Hematopoietic multipotent progenitor cell treated with erythropoietin and hydrocortisone succinate and interleukin-3 and kit ligand, for 15 days (in vitro differentiated cells): ENCODE measurements around the gene IFT122.

ENCODE experiments used
- DNase-seq: peaks from one replicate; pipeline ENCODE4 v3.0.0-alpha.2; 2015; ENCODE audit warnings: low spot score

The IFT122 gene

DNA sequence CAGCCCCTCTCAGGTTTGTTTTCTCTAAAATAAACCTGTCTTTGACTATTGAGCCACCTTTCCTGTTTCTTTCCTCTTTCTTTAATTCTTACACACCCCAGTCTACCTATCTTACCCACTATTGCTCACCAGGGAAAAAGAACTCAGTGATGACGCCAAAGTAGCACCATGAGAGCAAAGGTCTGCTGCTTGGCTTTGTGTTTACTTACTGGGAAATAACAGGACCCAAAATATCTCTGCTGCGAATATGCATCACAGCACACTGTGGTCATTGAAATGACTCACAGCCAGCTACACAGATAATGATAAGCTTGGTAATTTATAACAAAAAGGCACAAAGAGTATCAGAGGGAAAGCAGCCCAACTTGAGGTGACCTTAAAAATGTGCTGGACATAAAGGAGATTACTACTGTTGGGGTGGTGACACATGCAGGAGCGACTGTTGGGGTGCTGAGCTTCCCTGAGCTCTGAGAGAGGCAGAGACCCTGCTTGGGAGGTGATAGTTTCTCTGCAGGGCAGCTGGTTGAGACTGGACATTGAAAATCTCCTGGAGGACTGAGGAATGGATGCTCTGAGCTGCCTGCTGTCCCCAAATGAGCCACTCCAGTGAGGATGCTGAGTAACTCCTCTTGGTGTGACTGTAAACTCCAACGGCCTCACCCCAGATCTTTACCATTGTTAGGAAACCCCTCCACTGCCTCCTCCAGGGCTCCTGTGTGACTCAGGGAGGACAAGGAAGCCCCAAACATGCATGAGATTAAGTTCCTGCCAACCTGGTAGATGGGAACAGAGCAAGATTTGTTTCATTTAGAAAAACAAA, 26.1 kb upstream of the IFT122 start:
- peak; percentile 29 for DNase-seq

DNA sequence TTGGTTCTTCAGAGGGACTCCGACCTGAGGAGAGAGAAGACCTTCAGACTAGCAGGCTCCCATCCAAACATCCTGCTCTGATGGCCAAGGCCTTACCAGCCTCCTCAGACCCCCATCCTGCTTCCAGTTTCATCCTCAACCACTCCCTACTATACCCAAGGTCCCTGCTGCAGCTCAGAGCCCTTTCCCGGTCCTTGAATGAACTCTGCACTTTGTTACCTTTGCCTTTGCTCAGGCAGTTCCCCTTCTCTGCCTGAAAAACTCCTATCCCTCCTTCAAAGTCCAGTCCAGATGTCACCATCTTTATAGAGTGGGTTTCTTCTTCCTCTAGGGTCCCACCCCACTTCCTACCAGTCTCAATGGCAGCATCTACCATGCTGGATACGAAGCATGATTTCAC, 24.6 kb upstream of the IFT122 start:
- DNase-seq, result no peak

DNA sequence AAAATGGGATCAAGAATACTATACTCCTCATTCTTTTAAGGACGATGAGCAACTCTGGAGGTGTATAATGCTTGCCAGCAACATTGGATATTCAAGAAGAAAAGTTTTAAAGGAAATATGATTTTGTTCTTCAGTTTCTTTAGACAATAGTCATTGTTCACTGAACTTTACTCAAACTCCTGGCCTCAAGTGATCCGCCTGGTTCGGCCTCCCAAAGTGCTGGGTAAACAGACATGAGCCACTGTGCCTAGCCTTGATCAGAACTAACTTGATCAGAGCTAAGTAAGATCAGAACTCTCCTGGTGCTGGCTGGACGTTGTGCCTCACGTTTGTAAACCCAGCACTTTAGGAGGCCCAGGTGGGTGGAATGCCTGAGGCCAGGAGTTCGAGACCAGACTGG, 24.2 kb upstream of the IFT122 start:
- no peak for DNase-seq

DNA sequence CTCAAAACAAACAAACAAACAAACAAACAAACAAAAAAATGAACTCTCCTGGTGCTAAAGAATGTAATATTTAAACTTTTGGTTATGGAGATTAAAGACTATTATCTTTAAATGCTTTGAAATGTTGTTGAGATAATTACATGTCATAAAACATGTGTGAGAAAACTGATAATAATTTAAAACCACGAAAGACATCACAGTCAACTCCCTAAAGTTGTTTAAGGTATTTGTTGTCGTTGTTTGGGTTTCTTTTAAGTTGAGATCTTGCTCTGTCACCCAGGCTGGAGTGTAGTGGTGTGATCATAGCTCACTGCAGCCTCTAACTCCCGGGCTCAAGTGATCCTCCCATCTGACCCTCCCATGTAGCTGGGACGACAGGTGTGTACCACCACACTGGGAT, 23.6 kb upstream of the IFT122 start:
- DNase-seq, result no peak

DNA sequence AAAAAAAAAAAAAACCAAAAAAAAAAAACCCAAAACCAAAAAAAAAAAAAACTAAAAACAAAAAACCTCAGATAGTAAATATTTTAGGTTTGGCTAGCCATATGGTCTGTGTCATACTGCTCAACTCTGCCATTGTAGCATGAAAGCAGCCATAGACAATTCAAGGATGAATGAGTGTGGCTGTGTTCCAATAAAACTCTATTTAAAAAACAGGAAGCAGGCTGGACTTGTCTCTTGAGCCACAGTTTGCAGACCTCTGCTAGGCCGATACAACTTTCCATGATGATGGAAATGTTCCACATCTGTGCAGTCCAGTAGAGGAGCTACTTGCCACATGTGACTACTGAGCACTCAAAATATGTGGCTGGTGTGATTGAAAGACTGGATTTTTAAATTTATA, 22.7 kb upstream of the IFT122 start:
- no peak for DNase-seq

DNA sequence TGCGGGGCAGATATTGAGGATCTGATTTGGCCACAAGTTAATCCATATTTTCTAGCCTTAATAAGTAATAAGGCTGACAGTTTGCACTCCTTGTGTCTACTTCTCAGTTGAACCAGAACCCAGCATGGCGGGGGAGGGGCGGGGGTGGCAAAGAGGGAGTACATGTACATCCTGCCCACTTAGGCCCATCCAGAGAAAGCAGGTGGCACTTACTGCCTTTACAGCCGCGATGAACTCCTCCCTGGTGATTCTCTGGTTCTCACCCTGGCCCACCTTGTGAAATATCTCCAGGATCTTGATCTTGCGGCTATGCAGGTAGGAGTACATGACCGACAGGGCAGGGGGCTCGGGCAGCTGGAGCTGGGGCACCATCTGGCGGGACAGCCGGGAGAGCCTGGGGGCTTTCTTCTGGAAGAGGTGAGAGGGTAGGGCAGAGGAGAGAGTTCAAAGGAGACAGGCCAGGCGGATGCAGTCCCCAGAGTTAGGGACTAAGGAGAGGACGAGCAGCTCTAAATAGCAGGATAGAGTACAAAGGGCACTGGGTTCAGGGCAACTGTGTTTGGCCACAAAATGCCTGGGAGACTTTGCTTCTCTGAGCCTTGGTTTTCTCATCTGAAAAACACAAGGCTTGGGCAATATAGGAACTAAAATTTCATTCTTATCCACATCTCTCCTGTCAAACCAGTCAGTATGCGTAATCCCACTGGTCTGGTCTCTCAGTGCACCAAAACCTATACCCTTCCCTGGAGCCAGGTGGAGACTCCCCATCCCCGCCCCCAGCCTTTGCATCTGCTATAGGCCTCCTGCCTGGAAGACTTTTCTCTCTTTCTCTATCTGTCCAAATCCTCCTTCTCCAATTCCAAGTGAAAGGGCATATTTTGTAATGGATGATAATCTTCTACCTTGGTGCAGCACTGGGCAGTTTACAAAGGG, 21.7 kb upstream of the IFT122 start:
- no peak for DNase-seq

DNA sequence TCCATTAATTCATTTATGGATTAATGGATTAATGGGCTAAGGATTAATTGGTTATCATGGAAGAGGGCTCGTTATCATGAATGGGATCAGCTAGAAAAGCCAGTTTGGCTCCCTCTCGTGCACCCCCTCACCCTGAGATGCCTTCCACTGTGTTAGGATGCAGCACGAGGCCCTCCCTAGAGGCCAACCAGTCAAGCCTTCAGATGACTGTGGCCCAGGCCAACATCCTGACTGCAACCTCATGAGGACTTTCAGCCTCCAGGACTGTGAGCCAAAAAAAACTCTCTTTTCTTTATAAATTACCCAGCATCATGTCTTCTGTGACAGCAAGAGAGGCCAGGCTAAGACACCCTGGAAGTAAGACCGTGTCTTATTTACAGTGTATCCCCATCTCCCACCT, 20.5 kb upstream of the IFT122 start:
- no peak for DNase-seq

DNA sequence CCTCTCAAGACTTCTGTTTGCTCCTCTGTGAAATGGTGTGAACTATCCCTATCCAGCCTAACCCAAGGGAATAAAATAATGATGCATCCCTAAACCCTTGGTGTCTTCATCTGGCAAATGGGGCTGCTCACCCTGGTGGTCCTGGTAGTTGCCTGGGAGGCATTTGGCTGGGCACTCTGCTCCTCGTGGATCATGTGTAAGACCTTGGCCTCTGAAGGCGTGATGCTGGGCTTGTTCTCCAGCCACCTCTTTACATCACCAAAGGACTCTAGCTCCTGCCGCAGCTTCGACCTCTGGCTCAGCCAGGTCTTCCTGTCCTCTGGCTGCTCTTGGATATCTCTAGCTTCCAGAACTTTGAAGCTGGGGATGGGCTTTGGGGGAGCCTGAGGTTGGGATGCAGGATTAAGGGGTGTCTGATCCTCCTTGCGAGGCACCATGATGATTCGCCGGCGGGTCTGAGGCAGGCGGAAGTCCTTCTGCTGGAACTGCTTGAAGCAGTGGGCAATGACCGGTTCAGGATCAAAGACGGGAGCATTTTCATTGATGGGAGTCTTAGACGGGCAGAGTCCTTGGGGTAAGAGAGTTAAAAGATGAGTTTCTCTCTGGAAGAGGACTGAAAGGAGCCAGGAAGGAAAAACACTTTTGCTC, 18.7 kb upstream of the IFT122 start:
- DNase-seq, result no peak

DNA sequence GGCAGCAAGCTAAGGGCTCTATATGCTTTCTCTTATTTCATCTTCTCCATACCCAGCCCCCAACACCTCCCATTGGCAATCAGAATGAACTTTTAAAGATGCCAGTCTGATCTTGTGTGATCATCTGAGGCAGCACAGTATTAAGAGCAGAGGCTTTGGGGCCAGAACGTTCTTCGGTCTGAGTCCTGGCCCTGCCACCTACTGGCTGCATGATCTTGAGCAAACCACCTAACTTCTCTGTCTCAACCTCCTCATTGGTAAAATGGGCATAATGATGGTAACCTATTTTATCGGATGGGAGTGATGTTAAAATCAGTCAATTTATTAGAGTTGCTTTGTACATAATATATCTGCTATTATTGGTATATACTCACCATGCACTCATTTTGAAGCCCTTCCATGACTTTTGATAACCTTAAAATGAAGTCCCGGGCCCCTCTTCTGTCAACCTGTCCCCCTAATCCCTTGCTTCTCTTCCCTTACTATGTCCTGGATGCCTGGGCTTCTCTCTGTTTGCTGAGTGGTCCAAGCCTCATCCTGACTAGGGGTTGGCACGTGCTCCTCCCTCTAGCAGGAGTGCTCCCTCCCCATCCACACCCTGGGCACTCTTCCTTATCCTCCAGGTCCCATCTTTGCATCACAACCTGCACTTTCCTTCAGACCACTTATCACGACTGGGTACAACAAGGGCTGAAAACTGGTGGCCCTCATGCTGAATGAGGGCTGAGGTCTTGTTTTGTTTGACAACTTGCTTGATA, 17.9 kb upstream of the IFT122 start:
- DNase-seq, result no peak

DNA sequence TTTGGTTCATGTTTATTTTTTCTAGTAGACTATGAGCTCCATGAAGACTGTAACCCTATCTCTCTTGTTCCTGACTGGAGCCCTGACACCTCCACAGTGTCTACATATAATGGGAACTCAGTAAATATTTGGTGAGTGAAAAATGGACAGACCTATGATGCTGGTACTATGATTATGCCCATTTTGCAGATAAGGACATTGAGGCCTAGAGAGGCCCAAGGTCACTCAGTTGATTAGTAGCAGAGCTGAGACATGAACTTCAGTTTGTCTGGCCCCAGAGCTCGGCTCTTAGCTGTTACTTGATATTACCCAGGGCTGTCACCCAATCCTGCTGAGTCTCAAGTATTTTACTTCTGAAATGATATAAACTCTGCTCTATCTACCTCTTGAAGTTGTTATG, 17.1 kb upstream of the IFT122 start:
- no peak for DNase-seq

DNA sequence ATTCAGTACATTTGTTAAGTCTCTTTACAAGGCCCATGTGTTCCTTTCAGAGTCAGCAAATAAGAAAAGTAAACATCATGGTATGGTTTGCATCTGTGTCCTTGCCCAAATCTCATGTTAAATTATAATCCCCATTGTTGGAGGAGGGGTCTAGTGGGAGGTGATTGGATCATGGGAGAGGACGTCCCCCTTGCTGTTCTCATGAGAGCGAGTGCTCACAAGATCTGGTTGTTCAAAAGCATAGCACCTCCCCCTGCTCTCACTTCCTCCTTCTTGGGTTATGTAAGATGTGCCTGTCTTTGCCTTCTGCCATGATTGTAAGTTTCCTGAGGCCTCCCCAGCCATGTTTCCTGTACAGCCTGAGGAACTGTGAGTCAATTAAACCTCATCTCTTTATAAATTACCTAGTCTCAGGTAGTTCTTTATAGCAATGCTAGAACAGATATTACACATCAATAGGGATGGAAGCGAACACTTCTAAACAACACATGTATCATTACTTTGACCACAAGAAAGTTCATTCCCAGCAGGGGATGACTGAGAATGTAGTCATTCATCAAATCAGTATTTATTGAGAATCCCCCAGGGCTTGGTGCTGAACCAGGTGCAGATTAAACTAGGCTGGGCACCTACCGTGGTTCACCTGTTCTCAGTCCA, 15.7 kb upstream of the IFT122 start:
- no peak for DNase-seq

DNA sequence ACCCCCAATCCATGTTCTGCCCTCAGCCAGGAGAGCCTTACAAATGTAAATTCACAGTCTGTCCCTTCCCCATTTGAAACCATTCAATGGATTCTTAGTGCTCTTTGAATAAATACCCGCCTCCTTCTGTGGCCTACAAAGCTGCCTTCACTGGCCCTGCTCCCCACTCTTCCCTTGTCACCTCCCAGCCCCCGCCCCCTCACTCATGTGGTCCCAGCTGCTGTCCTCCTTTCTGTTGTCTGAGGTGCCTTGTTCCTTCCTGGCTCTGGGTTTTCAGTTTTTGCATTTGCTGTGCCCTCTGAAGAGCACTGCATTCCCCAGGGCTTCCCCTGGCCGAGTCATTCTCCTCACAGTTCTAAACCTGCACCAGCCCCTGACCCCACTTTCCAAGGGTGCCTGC, 14.8 kb upstream of the IFT122 start:
- no peak for DNase-seq

DNA sequence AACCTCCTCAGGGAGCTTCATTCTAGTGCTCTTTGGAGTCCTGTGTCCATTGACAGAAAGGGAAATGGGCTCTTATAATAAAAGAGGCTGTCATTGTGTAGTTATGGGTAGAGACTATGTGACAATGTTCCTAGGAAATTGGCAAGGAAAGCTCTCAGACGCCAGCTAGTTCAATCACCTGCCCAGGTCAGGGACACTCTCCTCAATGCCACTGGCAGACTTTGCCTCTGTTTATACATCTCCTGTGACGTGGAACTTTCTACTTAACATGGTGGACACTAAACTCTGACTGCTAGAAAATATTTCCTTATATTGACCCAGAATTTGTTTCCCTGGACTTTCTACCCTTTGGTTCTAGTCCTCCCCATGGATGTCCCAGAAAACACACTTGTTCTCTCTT, 14.4 kb upstream of the IFT122 start:
- no peak for DNase-seq

DNA sequence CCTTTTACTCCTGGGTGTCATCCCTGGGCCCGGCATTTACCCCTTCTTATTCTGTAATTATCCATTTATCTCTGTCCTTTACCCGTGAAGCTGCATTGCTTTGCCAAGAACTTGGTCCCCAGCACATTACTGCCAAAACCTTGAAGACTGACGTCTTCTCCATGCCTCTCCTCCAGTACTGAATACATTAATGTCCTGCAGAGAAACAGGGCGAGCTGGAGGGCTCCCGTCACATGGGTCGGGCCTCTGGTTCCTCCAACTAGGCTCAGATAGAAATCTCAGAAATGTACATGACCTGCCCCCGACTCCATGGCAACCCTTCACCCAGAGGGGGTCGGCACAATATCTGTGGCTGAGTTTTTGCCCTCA, 12.0 kb upstream of the IFT122 start:
- no peak for DNase-seq

DNA sequence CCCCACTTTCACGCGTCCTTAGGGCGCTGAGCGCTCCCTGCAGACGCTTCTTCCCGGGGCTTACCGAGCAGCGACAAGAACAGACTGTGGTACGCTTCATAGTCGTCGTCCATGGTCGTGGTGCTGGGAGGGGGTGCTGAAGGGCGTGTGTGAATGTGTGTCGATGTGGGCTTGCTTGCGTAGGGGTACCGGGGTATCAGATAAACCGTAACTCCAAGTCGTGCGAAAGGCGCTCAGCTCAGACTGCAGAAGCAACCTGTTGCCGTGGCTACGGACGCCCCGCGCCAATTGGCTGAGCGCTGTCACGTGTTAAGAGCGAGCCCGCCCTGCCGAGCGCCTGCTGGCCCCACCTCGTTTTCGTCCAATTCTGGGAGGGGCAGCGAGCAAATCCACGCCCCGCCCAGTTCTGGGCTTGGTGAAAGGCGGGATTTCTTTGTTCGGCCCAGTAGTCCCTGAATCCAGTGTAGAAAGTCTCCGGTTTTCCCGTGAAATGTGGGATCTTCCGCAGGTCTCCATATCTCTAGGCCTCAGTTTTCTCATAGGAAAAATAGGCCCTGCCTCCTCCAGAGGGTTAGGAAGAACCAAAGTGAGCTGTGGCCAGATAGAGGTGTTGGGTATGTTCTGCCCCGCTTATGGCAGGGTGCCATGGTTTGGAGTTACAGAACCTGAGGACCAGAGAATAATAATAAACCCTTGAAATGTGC, 11.5 kb upstream of the IFT122 start, which contains the start of gene EFCAB12:
Gene EFCAB12 (minus strand): TSS at position 261 of the 704 bp plus-strand sequence. CDS start 148 bp downstream, at position 113.
- peak; percentile 96 for DNase-seq

DNA sequence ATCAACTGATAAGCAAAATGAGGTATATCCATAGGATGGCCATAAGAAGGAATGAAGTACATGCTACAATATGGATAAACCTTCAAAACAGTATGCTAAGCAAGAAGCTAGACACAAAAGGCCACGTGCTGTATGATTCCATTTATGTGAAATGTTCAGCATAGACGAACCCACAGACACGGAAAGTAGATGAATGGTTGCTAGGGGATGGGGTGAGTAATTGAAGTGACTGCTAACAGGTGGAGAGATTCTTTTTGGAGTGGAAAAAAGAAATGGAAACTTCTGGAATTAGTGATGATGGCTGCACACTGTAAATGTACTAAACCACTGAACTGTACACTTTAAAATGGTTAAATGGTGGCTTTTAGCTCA, 11.0 kb upstream of the IFT122 start:
- DNase-seq, result no peak

DNA sequence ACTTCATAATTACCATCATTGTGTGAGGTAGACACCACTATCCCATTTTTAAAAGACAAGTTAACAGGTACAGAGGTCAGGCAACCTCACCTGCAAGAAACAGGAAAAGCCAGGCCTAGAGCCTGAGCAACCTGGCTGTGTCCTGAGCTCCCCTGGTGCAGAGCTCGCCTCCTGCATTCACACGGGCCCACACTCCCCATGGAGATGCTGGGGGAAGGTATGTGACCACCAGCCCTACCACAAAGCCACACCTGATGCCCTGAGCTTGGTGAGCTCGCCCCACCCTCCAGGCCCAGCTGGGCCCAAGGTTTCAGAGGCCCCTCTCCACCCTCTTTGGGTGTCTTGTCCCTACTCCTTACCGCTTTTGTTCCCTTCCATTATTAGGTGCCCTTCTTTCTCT, 10.4 kb upstream of the IFT122 start:
- DNase-seq, result no peak

DNA sequence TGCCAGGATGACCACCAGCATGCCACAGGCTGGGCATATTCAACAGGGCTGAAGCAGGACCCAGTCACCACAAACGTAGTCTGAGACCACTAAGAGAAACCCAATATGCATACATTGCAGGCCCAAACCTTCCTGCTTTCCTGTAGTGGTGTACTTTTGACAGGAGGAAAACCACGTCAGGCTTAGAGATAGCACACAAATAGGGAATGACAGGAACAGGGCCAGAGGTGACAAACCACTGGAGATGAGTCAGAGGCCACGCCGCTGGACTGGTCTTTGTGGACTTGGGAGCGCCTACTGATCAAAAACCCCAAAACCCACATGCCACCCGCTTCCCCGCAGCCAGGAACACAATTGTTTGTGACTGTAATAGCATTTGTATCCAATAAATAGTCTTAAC, 8.0 kb upstream of the IFT122 start:
- DNase-seq, result no peak

DNA sequence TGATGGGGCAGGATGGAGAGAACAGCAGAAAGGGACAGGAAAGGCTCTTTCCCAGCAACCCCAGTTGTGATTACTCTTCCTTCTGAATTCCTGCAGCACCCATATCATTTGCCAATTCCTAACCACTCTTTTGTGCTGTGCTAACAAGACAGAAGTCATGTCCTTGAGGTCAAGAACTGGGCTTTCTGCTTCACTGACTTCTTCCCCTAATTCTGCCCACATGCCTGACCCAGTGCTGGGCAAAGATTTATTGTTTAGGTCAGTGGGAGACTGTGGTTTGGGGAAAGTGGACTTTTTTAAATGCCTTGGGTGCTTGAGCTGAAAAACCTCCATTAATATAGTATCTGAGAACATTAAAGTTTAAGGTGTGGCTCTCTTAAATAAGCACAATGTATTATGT, 7.4 kb upstream of the IFT122 start:
- no peak for DNase-seq

DNA sequence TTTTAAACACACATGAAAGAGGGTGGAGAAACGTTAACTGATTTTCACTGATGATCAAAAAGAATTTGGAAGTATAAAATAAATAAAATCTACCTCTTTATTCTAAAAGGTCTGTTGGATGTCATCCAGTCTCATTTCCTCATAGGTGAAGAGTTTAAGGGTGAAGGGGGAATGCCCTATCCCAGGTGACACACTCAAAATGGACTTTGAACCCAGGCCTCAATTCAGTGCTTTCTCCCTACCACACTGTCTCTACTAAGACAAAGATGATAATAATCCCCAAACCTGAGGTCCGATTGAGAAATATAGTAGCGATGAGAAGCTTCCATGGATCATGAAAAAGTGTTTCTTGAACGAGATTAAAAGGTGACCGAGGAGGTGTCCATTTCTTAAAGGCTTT, 6.5 kb upstream of the IFT122 start:
- no peak for DNase-seq

DNA sequence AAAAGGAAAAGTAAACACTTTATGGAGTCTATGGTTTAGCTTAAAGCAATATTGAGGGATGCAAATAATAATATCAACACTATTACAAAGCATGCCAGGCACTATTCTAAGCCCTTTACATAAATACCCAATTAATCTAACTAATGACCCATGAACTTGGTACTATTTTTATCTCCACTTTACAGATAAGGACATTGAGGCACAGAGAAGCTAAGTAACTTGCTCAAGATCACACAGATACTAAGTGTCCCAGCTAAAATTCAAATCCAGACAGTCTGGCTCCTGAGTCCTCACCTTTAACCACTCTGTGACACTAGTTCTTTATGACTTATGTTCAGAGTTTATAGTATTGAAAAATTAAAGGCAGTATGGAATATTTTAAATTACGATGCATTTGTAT, 5.9 kb upstream of the IFT122 start:
- no peak for DNase-seq
